Esophagus (tissue), 2 donors: Measurements from ENCODE around the gene UNC5C. TPM values are rescaled to one million over a fixed set of nuclear protein-coding genes. Genes with fewer than 3 reads are reported as not detected.

Experiments used
- H3K27ac ChIP-seq, 2 donors: one replicate each; pipeline ENCODE4 v1.5.1; 2013; ENCODE audit warnings: low read depth in 2 of 2, mild to moderate bottlenecking in 2 of 2, inconsistent platforms in 1 of 2, low read length in 1 of 2, moderate library complexity in 1 of 2
- H3K27me3 ChIP-seq, 2 donors: one replicate each; pipeline ENCODE4 v1.6.1; 2013; ENCODE audit warnings: low read length in 2 of 2, control low read depth in 1 of 2, mild to moderate bottlenecking in 1 of 2; ENCODE audit not compliant: insufficient read depth in 2 of 2, control insufficient read depth in 1 of 2
- H3K36me3 ChIP-seq, 2 donors: one replicate each; pipeline ENCODE4 v1.6.1; 2013; ENCODE audit warnings: low read length in 1 of 2; ENCODE audit not compliant: control insufficient read depth in 2 of 2, insufficient read depth in 2 of 2
- H3K4me1 ChIP-seq, 2 donors: one replicate each; pipeline ENCODE4 v1.6.1; 2013; ENCODE audit warnings: low read length in 1 of 2; ENCODE audit not compliant: control insufficient read depth in 2 of 2, insufficient read depth in 2 of 2
- H3K4me3 ChIP-seq, 2 donors: one replicate each; pipeline ENCODE4 v1.5.1; 2013; ENCODE audit warnings: low read length in 2 of 2, mild to moderate bottlenecking in 2 of 2, low read depth in 1 of 2, moderate library complexity in 1 of 2
- H3K9me3 ChIP-seq, 2 donors: one replicate each; pipeline ENCODE4 v1.6.1; 2013; ENCODE audit warnings: mild to moderate bottlenecking in 2 of 2, low read depth in 1 of 2, low read length in 1 of 2, moderate library complexity in 1 of 2; ENCODE audit not compliant: control insufficient read depth in 2 of 2, insufficient read depth in 1 of 2
- WGBS, 2 donors: extraction: QIAGEN DNeasy Blood & Tissue Kit; methylation state at CpG; one replicate each; pipeline ENCODE4 v1.1.7; 2013; 5-methylcytosine and 5-hydroxymethylcytosine counted together
- polyA plus RNA-seq, 2 donors: library from polyadenylated mRNA; stranded (reverse); fragments of 200-250 nt; gene quantifications; one replicate each; pipeline ENCODE4 v1.2.3, GENCODE V29; 2013
- donor health status: healthy with polysubstance abuse.
- donor health status: Bipolar disorder and iron deficiency.

Gene UNC5C
- polyA plus RNA-seq, 2 donors = 0.04 to 0.09 TPM

DNA sequence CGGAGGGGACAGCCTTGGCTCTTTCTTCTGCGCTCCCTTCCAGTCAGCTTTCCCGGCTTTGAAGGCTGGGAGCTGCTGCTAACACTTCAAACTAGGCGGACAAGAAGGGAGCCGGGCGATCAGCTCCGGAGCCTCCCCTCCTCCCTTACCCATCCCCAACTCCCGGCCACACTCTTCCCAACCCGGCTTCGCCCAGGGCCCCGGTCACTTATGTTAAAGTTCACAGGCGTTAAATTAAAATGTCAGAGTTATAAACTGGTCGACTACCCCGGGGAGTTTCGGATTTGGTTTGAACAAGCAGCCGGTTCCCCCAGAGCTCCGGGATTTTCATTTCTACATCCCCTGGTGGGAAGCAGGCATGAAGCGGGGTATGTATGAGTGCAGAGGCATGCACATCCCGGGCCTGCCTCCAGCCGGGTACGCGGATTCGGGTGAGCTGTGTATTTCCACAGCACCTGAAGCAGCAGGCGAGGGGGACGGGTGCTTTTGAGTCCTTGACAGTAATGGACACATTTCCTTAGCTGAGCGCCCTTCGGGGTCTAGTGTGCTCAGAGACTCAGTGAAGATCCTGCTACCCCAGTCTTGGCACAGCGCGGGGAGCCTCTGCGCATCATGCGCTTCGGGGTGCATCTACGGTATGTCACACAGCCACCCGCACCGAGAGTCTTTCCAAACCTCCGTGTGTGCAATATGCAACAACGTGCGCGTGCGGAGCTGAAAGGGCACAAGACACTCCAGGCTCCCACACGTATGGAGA lies 880 bp downstream of the UNC5C start:
- Histone ChIP-seq H3K27me3 (peaks cover 0 to 6% of the 10 kb centered on the region in 2 donors), H3K36me3 (no peaks in the 10 kb centered on the region), H3K27ac (peak overlapping the region in 1 of 2 donors; percentile 45), H3K9me3 (no peaks in the 10 kb centered on the region), H3K4me3 (peak overlapping the region; percentile 40 to 49), H3K4me1 (peaks cover 8 to 10% of the 10 kb centered on the region in 2 donors)
- 3 to 6% methylated on average over 41 of the region's 41 CpGs for WGBS, 2 donors

GRCh38 chr4:95546866-95547714 lies 1.7 kb downstream of the UNC5C start:
- Histone ChIP-seq H3K36me3 (no peaks in the 10 kb centered on the region), H3K4me3 (peak overlapping the region; percentile 22 to 49), H3K27ac (peak overlapping the region in 1 of 2 donors; percentile 45), H3K27me3 (peaks cover 0 to 6% of the 10 kb centered on the region in 2 donors), H3K4me1 (peaks cover 8 to 10% of the 10 kb centered on the region in 2 donors), H3K9me3 (no peaks in the 10 kb centered on the region)
- WGBS, 2 donors = 23 to 31% methylated on average over 22 of the region's 22 CpGs

DNA sequence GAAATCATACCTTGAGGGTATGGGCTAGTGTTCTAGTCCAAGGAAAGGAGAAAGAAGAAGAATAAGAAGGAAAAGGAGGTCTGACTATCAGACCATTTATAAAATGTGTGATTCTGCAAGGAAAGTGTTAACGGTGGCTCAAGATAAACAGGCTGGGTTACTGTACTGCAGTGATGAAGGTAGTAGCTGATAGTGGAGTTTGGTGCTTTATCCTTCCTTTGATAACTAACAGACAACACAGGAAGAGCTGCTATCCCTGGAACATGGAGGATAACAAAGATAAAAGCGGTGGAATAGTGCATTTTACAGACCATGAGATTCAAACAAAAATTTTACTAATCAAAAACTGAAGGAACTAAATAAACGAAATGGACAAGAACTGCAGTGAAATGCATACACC lies 2.6 kb downstream of the UNC5C start:
- WGBS, 2 donors = 42 to 44% methylated on average over 3 of the region's 3 CpGs
- H3K27ac ChIP-seq = no peak overlapping the region

GRCh38 chr4:95545546-95545945 lies 3.2 kb downstream of the UNC5C start:
- WGBS, 2 donors = 87 to 88% methylated on average over 6 of the region's 6 CpGs
- peaks cover 8 to 10% of the 10 kb centered on the region in 2 donors for H3K4me1 ChIP-seq
- H3K9me3 ChIP-seq = no peaks in the 10 kb centered on the region
- H3K27me3 ChIP-seq = peaks cover 0 to 6% of the 10 kb centered on the region in 2 donors
- no peak overlapping the region for H3K27ac ChIP-seq
- no peak overlapping the region for H3K4me3 ChIP-seq
- no peaks in the 10 kb centered on the region for H3K36me3 ChIP-seq

More for the DNA sequence above, 2.6 kb downstream of the UNC5C start:
- Histone ChIP-seq H3K27me3 (peaks cover 0 to 6% of the 10 kb centered on the region in 2 donors), H3K36me3 (no peaks in the 10 kb centered on the region), H3K4me1 (peaks cover 8 to 10% of the 10 kb centered on the region in 2 donors), H3K9me3 (no peaks in the 10 kb centered on the region), H3K4me3 (no peak overlapping the region)

DNA sequence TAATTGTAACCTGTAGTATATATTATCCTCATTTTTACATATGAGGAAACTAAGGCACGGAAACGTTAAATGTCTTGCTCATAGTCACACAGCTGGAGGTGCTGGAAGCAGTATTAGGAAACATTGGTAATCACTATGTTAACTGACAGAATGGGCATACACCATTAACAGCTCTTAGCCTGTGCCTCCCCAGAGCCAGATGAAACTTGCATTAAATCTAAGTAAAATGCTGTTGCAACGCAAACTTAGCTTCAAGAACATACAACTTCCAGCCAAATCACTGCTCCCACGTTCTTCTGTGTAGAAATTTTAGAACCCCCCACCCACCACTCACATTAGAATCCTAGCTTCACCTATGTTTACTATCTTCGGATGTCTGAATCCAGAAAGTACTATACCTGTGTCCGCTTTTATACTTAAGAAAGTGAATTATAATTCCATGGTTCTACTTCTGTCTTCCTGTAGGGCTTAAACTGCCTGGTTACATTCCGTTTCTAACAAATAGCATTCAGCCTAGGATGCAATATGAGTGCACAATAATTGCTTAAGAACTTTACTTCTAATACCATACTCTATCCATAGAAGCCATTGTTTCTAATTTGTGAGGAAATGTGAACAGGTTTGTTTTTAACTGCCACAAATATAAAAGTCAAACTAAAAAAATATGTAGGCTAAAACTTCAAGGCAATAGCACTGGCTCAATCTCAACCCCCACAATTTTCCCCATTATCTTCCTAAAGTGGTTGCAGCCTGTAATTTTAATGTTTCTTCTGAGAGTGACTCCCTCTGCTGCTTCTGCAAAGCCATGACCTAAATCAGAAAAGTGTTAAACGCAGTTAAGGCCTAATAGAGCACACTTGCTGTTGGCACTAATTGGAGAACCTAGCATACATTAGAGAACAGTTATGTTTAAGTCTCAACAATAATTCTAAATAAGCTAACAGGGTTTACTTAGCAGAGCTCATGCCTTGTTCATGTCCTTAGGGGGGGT lies 4.4 kb downstream of the UNC5C start:
- Histone ChIP-seq H3K4me3 (no peak overlapping the region), H3K27ac (no peak overlapping the region), H3K27me3 (peaks cover 0 to 6% of the 10 kb centered on the region in 2 donors), H3K4me1 (peaks cover 6 to 8% of the 10 kb centered on the region in 2 donors), H3K36me3 (no peaks in the 10 kb centered on the region), H3K9me3 (no peaks in the 10 kb centered on the region)
- 69 to 71% methylated on average over 8 of the region's 8 CpGs for WGBS, 2 donors

GRCh38 chr4:95541889-95542607 lies 6.7 kb downstream of the UNC5C start:
- no peak overlapping the region for H3K4me3 ChIP-seq
- H3K4me1 ChIP-seq = no peaks in the 10 kb centered on the region
- no peaks in the 10 kb centered on the region for H3K9me3 ChIP-seq
- H3K27me3 ChIP-seq = no peaks in the 10 kb centered on the region
- H3K27ac ChIP-seq = no peak overlapping the region
- WGBS, 2 donors = 59 to 61% methylated on average over 4 of the region's 4 CpGs
- no peaks in the 10 kb centered on the region for H3K36me3 ChIP-seq

DNA sequence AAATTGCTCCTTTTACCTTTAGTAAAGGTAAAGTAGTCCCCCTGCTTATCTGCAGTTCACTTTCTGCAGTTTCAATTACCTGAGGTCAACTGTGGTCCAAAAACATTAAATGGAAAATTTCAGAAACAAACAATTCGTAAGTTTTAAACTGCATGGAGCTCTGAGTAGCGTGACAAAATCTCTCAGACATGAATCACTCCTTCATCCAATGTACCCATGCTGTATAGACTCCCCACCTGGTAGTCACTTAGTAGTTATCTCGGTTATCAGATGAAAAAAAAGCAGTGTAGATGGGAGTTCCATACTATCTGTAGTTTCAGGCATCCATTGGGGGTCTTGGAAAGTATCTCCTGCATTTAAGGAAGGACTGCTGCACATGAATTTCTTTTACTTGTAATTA lies 7.7 kb downstream of the UNC5C start:
- Histone ChIP-seq H3K9me3 (no peaks in the 10 kb centered on the region), H3K27me3 (no peaks in the 10 kb centered on the region), H3K4me3 (no peak overlapping the region), H3K4me1 (no peaks in the 10 kb centered on the region), H3K27ac (no peak overlapping the region), H3K36me3 (no peaks in the 10 kb centered on the region)
- whole genome bisulfite sequencing, 2 donors = 72 to 81% methylated on average over 3 of the region's 3 CpGs

DNA sequence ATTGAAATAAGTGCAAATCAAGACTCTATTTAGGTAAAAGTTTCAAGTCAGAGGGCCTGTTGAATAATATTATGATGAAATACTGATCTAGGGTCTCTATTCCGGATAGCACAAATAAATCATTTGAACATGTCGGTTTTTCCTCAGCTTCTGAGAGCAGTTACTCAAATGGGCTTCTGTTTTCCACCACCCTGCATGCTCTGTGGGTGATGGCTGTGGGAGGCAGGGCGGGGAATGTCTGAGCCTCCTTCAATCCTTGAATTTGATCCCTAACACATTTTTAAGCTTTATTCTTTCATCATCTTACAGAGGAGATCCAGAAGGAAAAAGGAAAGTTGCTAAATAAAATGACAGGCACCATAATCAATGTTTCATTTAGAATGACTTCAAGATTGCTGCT lies 8.5 kb downstream of the UNC5C start:
- Histone ChIP-seq H3K4me1 (no peaks in the 10 kb centered on the region), H3K36me3 (no peaks in the 10 kb centered on the region), H3K4me3 (no peak overlapping the region), H3K9me3 (no peaks in the 10 kb centered on the region), H3K27ac (no peak overlapping the region), H3K27me3 (no peaks in the 10 kb centered on the region)
- WGBS, 2 donors = 50 to 53% methylated on average over 3 of the region's 3 CpGs
